Endothelial cell of hepatic sinusoid (primary cell): ENCODE measurements around the gene TP53I3.
"Not testable (repeated sequence)": the region's sequence is repeated elsewhere in the genome, so short reads cannot be mapped to it uniquely, and the experiment has no call there.

Experiments used
- in situ Hi-C: cut with HindIII; loops from 2 replicates; pipeline ENCODE4 v1.10.0; 2017; ENCODE audit warnings: low sequenced_read_pairs

Gene TP53I3

DNA sequence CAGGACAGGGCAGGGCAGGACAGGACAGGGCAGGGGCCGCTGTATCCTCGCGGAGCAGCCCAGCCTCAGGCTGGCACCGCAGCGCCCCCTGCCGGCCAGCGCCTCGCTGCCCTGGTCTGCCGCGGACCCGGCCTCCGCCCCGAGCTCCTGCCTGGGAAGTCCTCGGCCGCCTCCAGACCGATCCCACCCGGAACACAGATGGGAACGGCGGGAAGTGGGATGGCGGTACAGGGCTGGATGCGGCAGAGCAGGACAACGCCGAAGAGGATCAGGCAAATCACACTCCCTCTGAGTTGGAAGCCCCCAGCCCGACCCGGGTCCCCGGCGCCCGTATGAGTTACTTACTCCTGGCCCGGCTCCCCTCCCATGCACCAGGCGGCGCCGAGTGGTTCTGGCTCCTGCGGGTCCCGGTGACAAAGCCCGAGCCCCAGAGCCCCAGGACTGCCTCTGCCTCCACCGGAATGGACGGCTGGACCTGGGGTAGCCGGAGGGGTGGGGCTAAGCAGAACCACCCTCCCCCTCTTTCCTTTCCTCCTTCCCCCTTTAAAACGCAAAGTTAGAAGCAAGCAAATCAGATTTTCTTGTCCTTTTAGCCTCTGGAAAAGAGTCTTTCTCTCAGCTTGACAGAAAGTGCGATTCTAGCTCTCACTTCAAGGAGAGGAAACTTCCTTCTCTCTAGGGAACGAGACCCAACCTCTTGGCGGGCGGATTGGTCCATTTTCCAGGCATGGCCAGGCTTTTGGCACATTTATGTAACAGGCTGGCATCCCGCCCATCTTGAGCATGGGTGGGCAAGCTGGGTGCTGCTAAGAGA lies at the start of gene TP53I3:
Gene TP53I3, minus strand, starts transcription at position 449 of the 814 bp plus-strand sequence. CDS start 508 bp downstream, outside the sequence.
- in situ Hi-C loops = no loop called here

DNA sequence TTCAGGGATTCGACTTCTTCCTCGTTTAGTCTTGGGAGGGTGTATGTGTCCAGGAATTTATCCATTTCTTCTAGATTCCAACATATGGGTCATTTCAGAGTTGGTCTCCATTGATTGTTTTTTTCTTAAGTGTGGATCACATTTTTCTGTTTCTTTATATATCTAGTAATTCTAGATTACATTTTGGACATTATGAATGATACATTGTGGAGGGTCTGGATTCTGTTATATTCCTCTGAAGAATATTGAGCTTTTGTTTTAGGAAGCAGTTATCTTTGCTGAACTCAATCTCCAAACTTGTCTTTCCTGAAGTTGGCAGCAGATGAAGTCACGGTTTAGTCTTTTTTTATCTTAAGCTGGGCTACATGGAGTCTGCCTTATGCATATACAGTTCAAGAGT lies 47.9 kb upstream of the TP53I3 start:
- in situ Hi-C loops = no loop called here

DNA sequence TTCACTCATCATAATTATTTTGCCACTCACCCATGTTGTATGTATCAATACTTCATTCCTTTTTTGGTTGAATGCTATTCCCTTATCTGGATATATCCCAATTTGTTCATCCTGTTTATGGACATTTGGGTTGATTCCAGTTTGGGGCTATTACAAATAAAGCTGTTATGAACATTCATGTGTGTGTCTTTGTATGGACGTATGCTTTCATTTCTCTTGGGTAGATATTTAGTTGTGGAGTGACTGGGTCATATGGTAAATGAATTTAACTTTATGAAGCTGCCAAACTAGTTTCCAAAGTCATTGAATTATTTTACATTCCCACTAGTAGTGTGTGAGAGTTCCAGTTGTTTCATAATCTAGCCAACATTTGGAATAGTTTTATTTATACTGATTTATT lies 41.3 kb upstream of the TP53I3 start:
- in situ Hi-C loops = no loop called here

GRCh38 chr2:24123922-24124580 lies 39.4 kb upstream of the TP53I3 start:
- in situ Hi-C loops = no loop called here

DNA sequence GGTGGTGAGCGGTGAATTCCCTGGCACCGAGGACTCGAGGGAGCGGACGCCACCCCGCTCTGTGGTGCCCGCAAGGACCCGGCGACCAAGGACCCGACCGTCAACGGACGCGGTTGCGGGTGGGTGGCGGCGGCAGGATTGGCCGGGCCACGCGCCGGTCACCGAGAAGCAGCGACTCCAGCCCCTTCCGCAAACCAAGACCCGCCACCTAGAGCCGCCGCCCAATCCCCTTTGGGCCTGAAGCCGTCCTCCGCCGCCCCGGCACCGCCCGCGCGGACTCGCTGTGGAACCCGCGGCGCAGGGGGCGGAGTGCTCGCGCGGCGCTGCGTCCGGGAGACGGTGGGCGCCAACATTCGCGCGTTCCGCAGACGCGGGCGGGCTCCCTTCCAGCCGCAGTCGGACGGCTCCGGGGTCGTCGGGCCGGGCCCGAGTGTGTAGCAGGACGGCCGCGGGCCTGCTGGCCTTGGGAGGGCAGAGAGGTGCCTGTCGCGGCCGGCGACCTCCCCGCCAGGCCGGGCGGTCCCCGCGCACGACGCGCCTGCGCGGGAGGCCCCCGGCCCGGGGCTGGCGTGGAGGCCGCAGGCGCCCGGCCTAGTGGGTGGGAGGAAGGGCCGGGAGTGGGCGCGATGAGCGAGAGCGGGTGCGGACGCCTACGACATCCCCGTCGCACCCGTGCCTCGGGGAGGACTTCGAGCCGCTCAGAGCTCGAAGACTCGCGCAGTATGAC lies 38.7 kb upstream of the TP53I3 start, which contains the start of the genes FAM228B and PFN4:
Gene FAM228B, plus strand, starts transcription at position 275 of the 727 bp plus-strand sequence. CDS start 893 bp downstream, outside the sequence.
Gene PFN4, minus strand, starts transcription at position 140 of the 727 bp plus-strand sequence. CDS start 799 bp downstream, outside the sequence.
- in situ Hi-C loops = no loop called here

DNA sequence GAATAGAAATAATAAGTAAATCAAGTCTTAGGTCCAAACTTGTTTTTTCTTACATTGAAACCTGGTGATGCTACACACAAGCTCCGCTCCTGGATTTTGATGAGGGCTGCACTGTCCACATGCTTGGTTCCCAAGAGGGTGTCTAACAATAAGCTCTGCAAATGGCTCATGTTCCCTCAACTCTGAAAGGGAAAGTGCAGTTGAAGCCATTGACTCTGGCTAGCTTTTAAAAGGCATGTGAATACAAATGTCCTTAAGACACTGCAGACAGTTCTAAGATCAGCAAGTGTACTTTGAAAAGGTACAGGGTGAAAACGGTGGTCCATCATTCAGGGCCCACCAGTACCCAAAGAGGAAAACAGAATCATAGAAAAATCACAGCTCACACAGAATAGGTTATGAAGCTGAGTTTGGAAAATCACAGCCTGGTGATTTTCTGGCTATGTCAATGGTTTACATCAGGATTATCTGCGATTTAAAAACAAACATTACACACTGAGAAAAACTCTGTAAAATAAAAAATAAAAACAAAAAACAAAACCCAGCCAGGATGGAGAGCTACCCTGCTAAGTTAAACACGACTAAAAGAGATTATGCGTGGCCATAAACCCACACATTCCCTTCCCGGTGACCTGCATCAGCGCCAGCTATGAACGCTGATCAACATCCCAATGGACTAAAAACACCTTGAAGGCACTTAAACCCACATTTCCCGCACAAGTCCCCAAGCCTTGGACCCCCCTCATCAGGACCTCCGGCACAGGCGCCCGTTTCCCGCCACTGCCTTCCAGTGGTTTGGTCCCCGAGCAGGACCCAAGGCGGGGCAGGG lies 37.9 kb upstream of the TP53I3 start:
- in situ Hi-C loops = no loop called here

- in situ Hi-C loops = no loop called here
Observed at GRCh38 chr2:24121469-24121868, 36.8 kb upstream of the TP53I3 start.

GRCh38 chr2:24121066-24121465 lies 36.4 kb upstream of the TP53I3 start:
- in situ Hi-C loops = no loop called here

DNA sequence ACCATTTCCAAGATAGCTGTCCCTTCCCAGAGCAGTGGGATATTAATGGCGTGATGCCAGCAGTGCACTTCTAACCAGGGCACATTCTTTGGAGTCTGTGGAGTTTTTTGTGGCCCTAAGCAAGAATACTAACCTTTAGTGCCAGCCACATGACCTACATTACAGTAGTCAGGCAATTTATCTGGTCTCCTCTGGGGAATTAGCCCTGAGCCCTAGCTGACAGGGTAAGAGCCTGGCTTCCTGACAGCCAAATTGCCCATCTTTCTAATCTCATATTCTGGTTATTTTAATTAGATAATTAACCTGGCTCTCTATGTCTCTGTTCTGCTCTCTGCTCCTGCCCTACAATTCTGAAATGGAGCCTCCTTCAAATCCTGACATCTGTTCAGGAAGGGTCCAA lies 33.3 kb upstream of the TP53I3 start:
- in situ Hi-C loops = no loop called here

DNA sequence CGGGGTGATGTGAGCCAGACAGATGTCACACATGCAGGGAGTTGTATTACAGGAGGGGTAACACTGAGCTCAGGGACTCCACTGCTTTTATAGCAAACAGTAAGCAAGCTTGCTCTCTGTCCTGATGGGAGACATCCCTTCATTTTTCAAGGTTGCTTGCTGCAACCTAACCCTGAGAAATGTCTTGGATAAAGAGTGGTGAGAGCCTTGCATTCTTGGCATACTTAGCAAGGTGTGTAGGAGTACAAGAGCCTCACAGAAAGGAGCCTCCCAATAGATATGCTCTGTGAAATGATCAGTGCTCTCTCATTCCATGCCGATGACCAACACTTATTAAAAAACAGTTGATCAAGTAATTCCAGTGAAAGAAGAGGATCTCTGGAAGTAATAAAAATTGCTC lies 30.4 kb upstream of the TP53I3 start:
- in situ Hi-C loops = no loop called here

DNA sequence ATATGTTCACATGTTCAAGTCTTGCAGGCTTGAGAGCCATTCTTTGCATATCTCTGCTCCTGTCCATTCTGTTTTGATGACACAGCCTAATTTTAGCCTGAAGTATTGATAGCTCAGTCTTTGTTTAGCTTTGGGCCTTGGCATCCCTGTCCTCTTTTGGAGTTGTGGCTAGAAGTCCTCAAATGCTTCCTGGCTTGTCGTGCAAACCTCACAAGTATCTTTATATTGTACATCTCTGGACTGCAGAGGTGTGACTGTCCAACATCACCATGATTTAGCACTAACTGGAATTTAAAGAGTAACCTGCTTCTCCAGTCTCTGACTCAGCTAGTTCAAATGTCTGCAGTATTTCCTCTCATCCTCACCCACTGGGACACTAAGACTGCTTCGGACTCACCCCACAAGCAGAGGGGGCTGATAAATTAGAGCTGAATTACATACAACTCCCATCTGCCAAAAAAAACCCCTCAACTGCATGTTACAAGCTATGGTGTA lies 26.8 kb upstream of the TP53I3 start:
- in situ Hi-C loops = no loop called here

- in situ Hi-C loops = no loop called here
Observed at GRCh38 chr2:24110660-24111303, 26.1 kb upstream of the TP53I3 start.

- in situ Hi-C loops = not testable (repeated sequence)
Observed at GRCh38 chr2:24109431-24109830, 24.8 kb upstream of the TP53I3 start.

GRCh38 chr2:24107336-24107735 lies 22.7 kb upstream of the TP53I3 start:
- in situ Hi-C loops = no loop called here

DNA sequence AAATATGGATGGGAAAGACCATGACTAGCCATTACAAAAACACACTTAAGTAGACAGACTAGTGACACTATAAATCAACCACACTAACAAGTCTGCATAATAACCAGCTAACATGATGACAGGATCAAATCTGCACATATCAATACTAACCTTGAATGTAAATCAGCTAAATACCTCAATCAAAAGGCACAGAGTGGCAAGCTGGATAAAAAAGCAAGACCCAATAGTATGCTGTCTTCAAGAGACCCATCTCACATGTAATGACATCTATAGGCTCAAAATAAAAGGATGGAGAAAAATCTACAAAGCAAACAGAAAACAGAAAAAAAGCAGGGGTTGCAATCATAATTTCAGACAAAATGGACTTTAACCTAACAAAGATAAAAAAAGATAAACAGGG lies 22.2 kb upstream of the TP53I3 start:
- in situ Hi-C loops = no loop called here

GRCh38 chr2:24105816-24106215 lies 21.2 kb upstream of the TP53I3 start:
- in situ Hi-C loops = no loop called here

GRCh38 chr2:24104906-24105305 lies 20.3 kb upstream of the TP53I3 start:
- in situ Hi-C loops = no loop called here

- in situ Hi-C loops = no loop called here
Observed at GRCh38 chr2:24104110-24104650, 19.5 kb upstream of the TP53I3 start.

- in situ Hi-C loops = no loop called here
Observed at GRCh38 chr2:24102677-24103076, 18.0 kb upstream of the TP53I3 start.

DNA sequence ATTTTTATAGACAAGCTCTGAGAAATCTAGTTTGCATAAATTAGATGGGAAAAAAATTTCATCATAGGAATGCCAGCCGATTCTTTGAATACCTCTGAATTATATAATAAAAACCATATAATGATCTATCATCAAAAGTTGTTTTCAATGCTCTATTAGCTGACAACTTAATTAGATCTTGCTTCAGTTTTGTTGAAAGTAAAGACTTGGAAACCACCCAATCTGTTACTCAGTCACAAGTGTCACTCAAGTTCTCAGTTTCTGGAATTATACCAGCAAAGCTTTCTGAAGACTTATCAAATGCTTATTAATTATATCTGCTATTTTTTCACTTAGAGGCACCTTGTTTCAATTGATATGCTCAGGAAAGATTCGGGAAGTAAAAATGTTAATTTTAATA lies 17.4 kb upstream of the TP53I3 start:
- in situ Hi-C loops = no loop called here
